ENCODE results near the gene ITGA4. TPM values are rescaled to one million over a fixed set of nuclear protein-coding genes. Genes with fewer than 3 reads are reported as not detected.

ITGA4 gene
- total and polyA plus RNA-seq, 4 donors, result 6.9 to 23.0 (median 9.8) TPM

GRCh38 chr2:181466661-181467576, 9.7 kb downstream of the ITGA4 start:
- Histone ChIP-seq H3K36me3 (ENCODE audit: control insufficient read depth, insufficient read depth, low read length) (no peaks in the 10 kb centered on the region), H3K4me3 (ENCODE audit: low read depth, low read length) (no peak overlapping the region), H3K4me1 (ENCODE audit: control insufficient read depth, insufficient read depth, low read length) (no peaks in the 10 kb centered on the region), H3K9me3 (ENCODE audit: control insufficient read depth, insufficient read depth, low read length) (no peaks in the 10 kb centered on the region), H3K27ac (ENCODE audit: low read depth, low read length) (no peak overlapping the region), H3K27me3 (ENCODE audit: control insufficient read depth, insufficient read depth, low read length) (peaks cover 2% of the 10 kb centered on the region)
- peak in 2 of 6 donors; percentile 63 for DNase-seq (ENCODE audit: low read depth in 4 of 6, low spot score in 6 of 6)
- 10% methylated on average over 2 of the region's 4 CpGs for WGBS (ENCODE audit: insufficient coverage)

- WGBS (ENCODE audit: insufficient coverage), result 63% methylated on average over 3 of the region's 3 CpGs
- peak in 1 of 6 donors; percentile 18 for DNase-seq (ENCODE audit: low read depth in 4 of 6, low spot score in 6 of 6)
- Histone ChIP-seq H3K36me3 (ENCODE audit: control insufficient read depth, insufficient read depth, low read length) (no peaks in the 10 kb centered on the region), H3K4me1 (ENCODE audit: control insufficient read depth, insufficient read depth, low read length) (no peaks in the 10 kb centered on the region), H3K9me3 (ENCODE audit: control insufficient read depth, insufficient read depth, low read length) (no peaks in the 10 kb centered on the region), H3K27me3 (ENCODE audit: control insufficient read depth, insufficient read depth, low read length) (peaks cover 2% of the 10 kb centered on the region), H3K27ac (ENCODE audit: low read depth, low read length) (peak overlapping the region; percentile 22), H3K4me3 (ENCODE audit: low read depth, low read length) (no peak overlapping the region)
These were observed 11.0 kb downstream of the ITGA4 start for GRCh38 chr2:181467966-181468707.

GRCh38 chr2:181468811-181469210, 11.6 kb downstream of the ITGA4 start:
- Histone ChIP-seq H3K27ac (ENCODE audit: low read depth, low read length) (no peak overlapping the region), H3K9me3 (ENCODE audit: control insufficient read depth, insufficient read depth, low read length) (no peaks in the 10 kb centered on the region), H3K27me3 (ENCODE audit: control insufficient read depth, insufficient read depth, low read length) (peaks cover 2% of the 10 kb centered on the region), H3K4me3 (ENCODE audit: low read depth, low read length) (no peak overlapping the region), H3K36me3 (ENCODE audit: control insufficient read depth, insufficient read depth, low read length) (no peaks in the 10 kb centered on the region), H3K4me1 (ENCODE audit: control insufficient read depth, insufficient read depth, low read length) (no peaks in the 10 kb centered on the region)
- WGBS (ENCODE audit: insufficient coverage), result no CpG with 5 or more reads among the region's 1 CpG
- no peak for DNase-seq (ENCODE audit: low read depth in 4 of 6, low spot score in 6 of 6)

- no CpG with 5 or more reads among the region's 3 CpGs for WGBS (ENCODE audit: insufficient coverage)
- DNase-seq (ENCODE audit: low read depth in 4 of 6, low spot score in 6 of 6), result no peak
- Histone ChIP-seq H3K36me3 (ENCODE audit: control insufficient read depth, insufficient read depth, low read length) (no peaks in the 10 kb centered on the region), H3K4me1 (ENCODE audit: control insufficient read depth, insufficient read depth, low read length) (no peaks in the 10 kb centered on the region), H3K4me3 (ENCODE audit: low read depth, low read length) (no peak overlapping the region), H3K9me3 (ENCODE audit: control insufficient read depth, insufficient read depth, low read length) (no peaks in the 10 kb centered on the region), H3K27ac (ENCODE audit: low read depth, low read length) (no peak overlapping the region), H3K27me3 (ENCODE audit: control insufficient read depth, insufficient read depth, low read length) (no peaks in the 10 kb centered on the region)
These were observed 14.0 kb downstream of the ITGA4 start for GRCh38 chr2:181471226-181471625.

GRCh38 chr2:181471783-181472182, 14.6 kb downstream of the ITGA4 start:
- H3K27ac ChIP-seq (ENCODE audit: low read depth, low read length), result no peak overlapping the region
- no peaks in the 10 kb centered on the region for H3K9me3 ChIP-seq (ENCODE audit: control insufficient read depth, insufficient read depth, low read length)
- H3K4me1 ChIP-seq (ENCODE audit: control insufficient read depth, insufficient read depth, low read length), result no peaks in the 10 kb centered on the region
- H3K27me3 ChIP-seq (ENCODE audit: control insufficient read depth, insufficient read depth, low read length), result no peaks in the 10 kb centered on the region
- no peak overlapping the region for H3K4me3 ChIP-seq (ENCODE audit: low read depth, low read length)
- no peak for DNase-seq (ENCODE audit: low read depth in 4 of 6, low spot score in 6 of 6)
- H3K36me3 ChIP-seq (ENCODE audit: control insufficient read depth, insufficient read depth, low read length), result no peaks in the 10 kb centered on the region

- H3K27me3 ChIP-seq (ENCODE audit: control insufficient read depth, insufficient read depth, low read length), result no peaks in the 10 kb centered on the region
- no peak for DNase-seq (ENCODE audit: low read depth in 4 of 6, low spot score in 6 of 6)
- 83% methylated on average over 5 of the region's 6 CpGs for WGBS (ENCODE audit: insufficient coverage)
- no peak overlapping the region for H3K4me3 ChIP-seq (ENCODE audit: low read depth, low read length)
- no peaks in the 10 kb centered on the region for H3K9me3 ChIP-seq (ENCODE audit: control insufficient read depth, insufficient read depth, low read length)
- no peak overlapping the region for H3K27ac ChIP-seq (ENCODE audit: low read depth, low read length)
- no peaks in the 10 kb centered on the region for H3K36me3 ChIP-seq (ENCODE audit: control insufficient read depth, insufficient read depth, low read length)
- no peaks in the 10 kb centered on the region for H3K4me1 ChIP-seq (ENCODE audit: control insufficient read depth, insufficient read depth, low read length)
These were observed 15.8 kb downstream of the ITGA4 start for GRCh38 chr2:181472990-181473389.

GRCh38 chr2:181474222-181474881, 17.2 kb downstream of the ITGA4 start:
- Histone ChIP-seq H3K4me3 (ENCODE audit: low read depth, low read length) (no peak overlapping the region), H3K9me3 (ENCODE audit: control insufficient read depth, insufficient read depth, low read length) (no peaks in the 10 kb centered on the region), H3K27ac (ENCODE audit: low read depth, low read length) (no peak overlapping the region), H3K36me3 (ENCODE audit: control insufficient read depth, insufficient read depth, low read length) (no peaks in the 10 kb centered on the region), H3K27me3 (ENCODE audit: control insufficient read depth, insufficient read depth, low read length) (no peaks in the 10 kb centered on the region), H3K4me1 (ENCODE audit: control insufficient read depth, insufficient read depth, low read length) (no peaks in the 10 kb centered on the region)
- DNase-seq (ENCODE audit: low read depth in 4 of 6, low spot score in 6 of 6), result peak in 1 of 6 donors; percentile 6
- no CpG with 5 or more reads among the region's 3 CpGs for WGBS (ENCODE audit: insufficient coverage)

GRCh38 chr2:181483211-181483610, 26.0 kb downstream of the ITGA4 start:
- no peak overlapping the region for H3K4me3 ChIP-seq (ENCODE audit: low read depth, low read length)
- H3K4me1 ChIP-seq (ENCODE audit: control insufficient read depth, insufficient read depth, low read length), result no peaks in the 10 kb centered on the region
- no peaks in the 10 kb centered on the region for H3K27me3 ChIP-seq (ENCODE audit: control insufficient read depth, insufficient read depth, low read length)
- H3K36me3 ChIP-seq (ENCODE audit: control insufficient read depth, insufficient read depth, low read length), result no peaks in the 10 kb centered on the region
- DNase-seq (ENCODE audit: low read depth in 4 of 6, low spot score in 6 of 6), result peak in 1 of 6 donors; percentile 54
- WGBS (ENCODE audit: insufficient coverage), result 60% methylated on average over 1 of the region's 2 CpGs
- no peak overlapping the region for H3K27ac ChIP-seq (ENCODE audit: low read depth, low read length)
- H3K9me3 ChIP-seq (ENCODE audit: control insufficient read depth, insufficient read depth, low read length), result no peaks in the 10 kb centered on the region

- Histone ChIP-seq H3K36me3 (ENCODE audit: control insufficient read depth, insufficient read depth, low read length) (no peaks in the 10 kb centered on the region), H3K27me3 (ENCODE audit: control insufficient read depth, insufficient read depth, low read length) (no peaks in the 10 kb centered on the region), H3K4me3 (ENCODE audit: low read depth, low read length) (no peak overlapping the region), H3K9me3 (ENCODE audit: control insufficient read depth, insufficient read depth, low read length) (no peaks in the 10 kb centered on the region), H3K27ac (ENCODE audit: low read depth, low read length) (peak overlapping the region; percentile 20), H3K4me1 (ENCODE audit: control insufficient read depth, insufficient read depth, low read length) (no peaks in the 10 kb centered on the region)
- WGBS (ENCODE audit: insufficient coverage), result 100% methylated on average over 1 of the region's 1 CpG
- DNase-seq (ENCODE audit: low read depth in 4 of 6, low spot score in 6 of 6), result no peak
These were observed 26.7 kb downstream of the ITGA4 start for GRCh38 chr2:181483876-181484275.

All from spinal cord (tissue), 10 donors.